H1 (cell line): ENCODE measurements around the gene BCKDHB. TPM values are rescaled to one million over a fixed set of nuclear protein-coding genes. Genes with fewer than 3 reads are reported as not detected.

Source experiments
- ATF2 ChIP-seq: IDR thresholded peaks from 2 replicates; pipeline ENCODE4 v1.6.1; 2012; ENCODE audit warnings: low read length, inconsistent platforms
- PHF8 ChIP-seq: fragments of 200-600 bp; sonication (generic); conservative IDR thresholded peaks from 2 replicates; pipeline ENCODE4 v1.7.1; 2012; ENCODE audit warnings: low read depth, mild to moderate bottlenecking, inconsistent platforms, low read length, moderate library complexity
- SIX5 ChIP-seq: IDR thresholded peaks from 2 replicates; pipeline ENCODE4 v1.6.1; 2011; ENCODE audit warnings: mild to moderate bottlenecking, low read depth, low read length
- SP4 ChIP-seq: IDR thresholded peaks from 2 replicates; pipeline ENCODE4 v1.6.1; 2012; ENCODE audit warnings: low read length, inconsistent platforms
- polyA plus RNA-seq, 7 experiments: library from polyadenylated mRNA; depleted of rRNA in 3 of 7; stranded (reverse) in 5 of 7; unstranded in 2 of 7; fragments of >200 nt in 5 of 7; fragments of 200-250 nt in 2 of 7; gene quantifications; 1 replicate in 5 of 7; 2 replicates in 1 of 7; 4 replicates in 1 of 7; pipeline versions ENCODE4 v1.2.1 to v1.2.3, GENCODE V29; 2011 to 2013; ENCODE audit warnings: missing spikeins in 2 of 7, mixed read lengths in 2 of 7
- total RNA-seq: library from RNA; stranded (reverse); fragmentation: NEBNext Ultra II Directional; extraction: Animal tissue kit (Norgen Biotek cat#: 25700); gene quantifications from 2 replicates; pipeline ENCODE4 v1.2.1, GENCODE V29; 2021

The BCKDHB gene
- total and polyA plus RNA-seq, 2 of the 8 experiments (the other 6 are each of a cell fraction or from before 2014, with no cell fraction given) = 22.1 to 30.8 TPM

- TF ChIP-seq SP4 = no peak
- TF ChIP-seq PHF8 = no peak
- TF ChIP-seq ATF2 = no peak
- TF ChIP-seq SIX5 = no peak
Measured at GRCh38 chr6:80276861-80277260, 170.4 kb downstream of the BCKDHB start (continued).
